SK-N-SH treated with all-trans-retinoic acid at 6 μM for 48 hours (cell line): ENCODE measurements around the gene ASPDH.

Experiments used
- ATAC-seq: fragments of 200-7000 bp; cut with Tn5 transposase; 3 replicates; pipeline ENCODE4 v1.9.1; 2020; ENCODE audit warnings: mild to moderate bottlenecking, moderate library complexity
- ARNTL ChIP-seq: fragments of 450-650 bp; formaldehyde crosslinking; IDR thresholded peaks from 2 replicates; pipeline ENCODE4 v1.5.0; 2020; ENCODE audit warnings: low read depth, mild to moderate bottlenecking, moderate library complexity, borderline replicate concordance
- BACH2 ChIP-seq: fragments of 250-450 bp; sonication (Bioruptor Pico); IDR thresholded peaks from 2 replicates; pipeline ENCODE4 v1.9.0; 2021; ENCODE audit warnings: mild to moderate bottlenecking, borderline replicate concordance
- CSDC2 ChIP-seq: fragments of 250-450 bp; sonication (Bioruptor Pico); IDR thresholded peaks from 2 replicates; pipeline ENCODE4 v1.5.0; 2020; ENCODE audit warnings: mild to moderate bottlenecking, moderate library complexity
- GLIS3 ChIP-seq: fragments of 250-450 bp; sonication (Bioruptor Pico); IDR thresholded peaks from 2 replicates; pipeline ENCODE4 v1.5.0; 2020; ENCODE audit warnings: mild to moderate bottlenecking, moderate library complexity
- ISL1 ChIP-seq: fragments of 250-450 bp; sonication (Bioruptor Pico); IDR thresholded peaks from 2 replicates; pipeline ENCODE4 v2.1.2; 2022; ENCODE audit warnings: mild to moderate bottlenecking, moderate library complexity
- OSR1 ChIP-seq: fragments of 250-450 bp; sonication (Bioruptor Pico); IDR thresholded peaks from 2 replicates; pipeline ENCODE4 v1.8.0; 2022; ENCODE audit warnings: moderate library complexity, mild to moderate bottlenecking, inconsistent platforms
- PPARA ChIP-seq: fragments of 250-450 bp; sonication (Bioruptor Pico); IDR thresholded peaks from 2 replicates; pipeline ENCODE4 v1.5.0; 2020; ENCODE audit warnings: mild to moderate bottlenecking, borderline replicate concordance
- TOX ChIP-seq: fragments of 250-450 bp; sonication (Bioruptor Pico); IDR thresholded peaks from 2 replicates; pipeline ENCODE4 v1.8.0; 2021; ENCODE audit warnings: mild to moderate bottlenecking, moderate library complexity, borderline replicate concordance
- ZC3H10 ChIP-seq: fragments of 250-450 bp; sonication (Bioruptor Pico); IDR thresholded peaks from 2 replicates; pipeline ENCODE4 v1.5.1; 2021; ENCODE audit warnings: mild to moderate bottlenecking, moderate library complexity
- ZFP3 ChIP-seq: fragments of 250-450 bp; sonication (Bioruptor Pico); IDR thresholded peaks from 2 replicates; pipeline ENCODE4 v1.5.0; 2020; ENCODE audit warnings: mild to moderate bottlenecking, moderate library complexity
- ZNF565 ChIP-seq: fragments of 450-650 bp; formaldehyde crosslinking; conservative IDR thresholded peaks from 2 replicates; pipeline ENCODE4 v1.5.0; 2020; ENCODE audit warnings: low read depth, mild to moderate bottlenecking, moderate library complexity
- ZNF70 ChIP-seq: fragments of 450-650 bp; formaldehyde crosslinking; IDR thresholded peaks from 2 replicates; pipeline ENCODE4 v1.5.0; 2020; ENCODE audit warnings: mild to moderate bottlenecking, moderate library complexity
- ZNF8 ChIP-seq: fragments of 450-650 bp; formaldehyde crosslinking; IDR thresholded peaks from 2 replicates; pipeline ENCODE4 v1.5.0; 2020; ENCODE audit warnings: mild to moderate bottlenecking, moderate library complexity
- TF ChIP-seq, protein P1 (sequence below): fragments of 250-450 bp; sonication (Bioruptor Pico); IDR thresholded peaks from 2 replicates; pipeline ENCODE4 v1.8.0; 2020; ENCODE audit warnings: mild to moderate bottlenecking, moderate library complexity, borderline replicate concordance
- TF ChIP-seq, protein P2 (sequence below): fragments of 250-450 bp; sonication (Bioruptor Pico); IDR thresholded peaks from 2 replicates; pipeline ENCODE4 v1.5.0; 2020; ENCODE audit warnings: mild to moderate bottlenecking, moderate library complexity
- TF ChIP-seq, protein P3 (sequence below): fragments of 250-450 bp; sonication (Bioruptor Pico); IDR thresholded peaks from 2 replicates; pipeline ENCODE4 v1.5.1; 2021; ENCODE audit warnings: mild to moderate bottlenecking, moderate library complexity
- TF ChIP-seq, protein P4 (sequence below): fragments of 250-450 bp; sonication (Bioruptor Pico); IDR thresholded peaks from 2 replicates; pipeline ENCODE4 v1.5.1; 2020; ENCODE audit warnings: low read depth, mild to moderate bottlenecking, moderate library complexity

ASPDH gene

DNA sequence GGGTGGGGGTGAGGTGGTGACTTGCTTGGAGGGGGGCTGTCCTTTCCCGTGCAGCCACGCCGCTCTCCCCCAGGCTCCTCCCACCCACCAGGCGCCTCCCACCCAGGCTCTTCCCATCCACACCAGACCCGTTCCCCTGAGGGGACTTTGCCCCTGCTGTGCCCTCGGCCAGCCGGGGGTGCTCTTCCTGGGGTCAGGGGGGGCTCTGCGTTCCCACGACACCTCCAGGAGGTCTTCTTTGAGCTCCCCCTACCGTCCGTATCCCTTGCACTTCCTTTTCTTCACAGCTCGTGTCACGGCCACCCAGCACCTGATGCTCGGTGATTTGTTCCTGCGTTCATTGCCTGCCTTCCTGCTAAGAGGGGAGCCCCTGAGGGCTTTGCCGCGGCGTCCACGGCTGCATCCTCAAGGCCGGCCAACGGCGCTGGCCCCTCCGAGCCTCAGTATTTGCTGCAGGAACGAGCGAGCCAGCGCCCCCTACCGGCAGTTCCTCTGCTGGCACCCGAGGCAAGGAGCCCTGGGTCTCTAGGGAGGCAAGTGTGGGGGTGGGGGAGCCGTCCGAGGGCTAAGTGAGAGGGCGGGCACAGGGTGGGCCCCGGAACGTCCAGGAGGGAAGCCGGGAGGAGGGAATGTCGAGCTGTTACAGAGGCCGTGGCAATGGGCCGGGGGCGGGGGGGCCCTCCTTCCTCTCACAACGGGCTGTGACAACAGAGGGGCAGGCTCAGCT lies 42.7 kb upstream of the ASPDH start:
- ATAC-seq, result peak; percentile 94
- TF ChIP-seq ISL1 (CRISPR knock-in tag) (no peak), ZNF565 (CRISPR knock-in tag) (no peak)
- TF ChIP-seq, protein P1, sequence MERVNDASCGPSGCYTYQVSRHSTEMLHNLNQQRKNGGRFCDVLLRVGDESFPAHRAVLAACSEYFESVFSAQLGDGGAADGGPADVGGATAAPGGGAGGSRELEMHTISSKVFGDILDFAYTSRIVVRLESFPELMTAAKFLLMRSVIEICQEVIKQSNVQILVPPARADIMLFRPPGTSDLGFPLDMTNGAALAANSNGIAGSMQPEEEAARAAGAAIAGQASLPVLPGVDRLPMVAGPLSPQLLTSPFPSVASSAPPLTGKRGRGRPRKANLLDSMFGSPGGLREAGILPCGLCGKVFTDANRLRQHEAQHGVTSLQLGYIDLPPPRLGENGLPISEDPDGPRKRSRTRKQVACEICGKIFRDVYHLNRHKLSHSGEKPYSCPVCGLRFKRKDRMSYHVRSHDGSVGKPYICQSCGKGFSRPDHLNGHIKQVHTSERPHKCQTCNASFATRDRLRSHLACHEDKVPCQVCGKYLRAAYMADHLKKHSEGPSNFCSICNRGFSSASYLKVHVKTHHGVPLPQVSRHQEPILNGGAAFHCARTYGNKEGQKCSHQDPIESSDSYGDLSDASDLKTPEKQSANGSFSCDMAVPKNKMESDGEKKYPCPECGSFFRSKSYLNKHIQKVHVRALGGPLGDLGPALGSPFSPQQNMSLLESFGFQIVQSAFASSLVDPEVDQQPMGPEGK, result no peak

DNA sequence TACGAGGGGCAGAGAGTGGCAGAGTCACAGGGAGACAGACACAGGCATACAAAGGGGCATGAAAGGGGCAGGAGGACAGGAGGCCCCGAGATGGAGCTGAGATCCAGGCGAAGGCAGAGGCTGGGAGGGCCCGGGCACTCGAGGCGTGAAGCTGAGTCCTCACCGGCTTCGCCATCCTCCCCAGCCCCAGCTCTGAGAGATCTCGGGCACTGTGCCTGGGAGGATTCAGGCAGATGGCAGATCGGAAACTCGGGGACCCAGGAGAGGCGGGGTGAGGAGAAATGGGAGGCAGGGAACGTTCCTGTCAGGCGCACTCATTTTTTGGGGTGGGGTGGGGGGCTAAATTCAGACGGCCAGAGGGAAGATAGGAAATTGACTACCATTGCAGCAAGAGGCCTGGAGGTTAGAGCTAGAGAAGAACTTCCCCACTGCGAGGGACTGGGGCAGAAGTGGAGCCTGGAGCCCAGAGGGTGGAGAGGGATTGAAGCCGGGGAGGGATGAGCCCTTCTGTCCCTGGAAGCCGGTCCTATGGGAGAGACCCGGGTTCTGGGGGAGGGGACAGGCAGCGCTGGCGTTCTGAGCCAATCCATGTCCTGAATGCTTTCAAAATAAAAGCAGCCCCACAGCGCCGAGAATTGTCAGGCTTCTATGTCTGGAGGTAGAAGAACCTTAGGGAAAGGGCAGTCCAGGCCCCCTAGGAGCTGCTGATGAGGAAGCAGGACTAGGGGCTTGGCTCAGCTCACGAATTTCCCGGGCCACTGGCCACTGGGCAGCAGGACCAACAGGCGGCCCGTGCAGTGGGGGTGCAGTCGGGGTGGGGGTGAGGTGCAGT lies 42.0 kb upstream of the ASPDH start:
- TF ChIP-seq ZC3H10, result no peak
- TF ChIP-seq, all 23 proteins: peak for 0
- ATAC-seq, result peak; percentile 31

DNA sequence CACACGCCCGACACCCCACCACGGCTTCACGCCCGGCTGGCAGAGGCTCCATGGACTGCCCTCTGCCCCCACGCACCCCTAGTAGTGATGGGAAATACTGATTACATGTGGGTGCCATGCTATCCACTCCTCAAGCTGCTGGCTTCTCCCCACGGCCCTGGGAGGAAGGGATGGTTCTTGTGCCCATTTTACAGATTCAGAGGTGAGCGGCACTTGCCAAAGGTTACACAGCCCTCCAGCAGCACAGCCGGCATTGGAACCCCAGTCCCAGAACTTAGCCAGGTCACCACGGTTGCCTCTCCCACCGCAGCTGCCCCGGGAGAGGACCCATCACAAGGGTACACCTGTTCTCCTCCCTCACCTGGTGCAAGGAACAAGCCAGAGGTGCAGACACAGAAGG lies 41.3 kb upstream of the ASPDH start:
- TF ChIP-seq ARNTL, result no peak
- TF ChIP-seq ZFP3, result no peak
- no peak for TF ChIP-seq TOX (CRISPR knock-in tag)
- no peak for TF ChIP-seq ZNF8 (CRISPR knock-in tag)
- no peak for TF ChIP-seq ZNF565 (CRISPR knock-in tag)
- TF ChIP-seq GLIS3 (CRISPR knock-in tag), result no peak
- TF ChIP-seq ZNF70, result no peak
- TF ChIP-seq, protein P2, sequence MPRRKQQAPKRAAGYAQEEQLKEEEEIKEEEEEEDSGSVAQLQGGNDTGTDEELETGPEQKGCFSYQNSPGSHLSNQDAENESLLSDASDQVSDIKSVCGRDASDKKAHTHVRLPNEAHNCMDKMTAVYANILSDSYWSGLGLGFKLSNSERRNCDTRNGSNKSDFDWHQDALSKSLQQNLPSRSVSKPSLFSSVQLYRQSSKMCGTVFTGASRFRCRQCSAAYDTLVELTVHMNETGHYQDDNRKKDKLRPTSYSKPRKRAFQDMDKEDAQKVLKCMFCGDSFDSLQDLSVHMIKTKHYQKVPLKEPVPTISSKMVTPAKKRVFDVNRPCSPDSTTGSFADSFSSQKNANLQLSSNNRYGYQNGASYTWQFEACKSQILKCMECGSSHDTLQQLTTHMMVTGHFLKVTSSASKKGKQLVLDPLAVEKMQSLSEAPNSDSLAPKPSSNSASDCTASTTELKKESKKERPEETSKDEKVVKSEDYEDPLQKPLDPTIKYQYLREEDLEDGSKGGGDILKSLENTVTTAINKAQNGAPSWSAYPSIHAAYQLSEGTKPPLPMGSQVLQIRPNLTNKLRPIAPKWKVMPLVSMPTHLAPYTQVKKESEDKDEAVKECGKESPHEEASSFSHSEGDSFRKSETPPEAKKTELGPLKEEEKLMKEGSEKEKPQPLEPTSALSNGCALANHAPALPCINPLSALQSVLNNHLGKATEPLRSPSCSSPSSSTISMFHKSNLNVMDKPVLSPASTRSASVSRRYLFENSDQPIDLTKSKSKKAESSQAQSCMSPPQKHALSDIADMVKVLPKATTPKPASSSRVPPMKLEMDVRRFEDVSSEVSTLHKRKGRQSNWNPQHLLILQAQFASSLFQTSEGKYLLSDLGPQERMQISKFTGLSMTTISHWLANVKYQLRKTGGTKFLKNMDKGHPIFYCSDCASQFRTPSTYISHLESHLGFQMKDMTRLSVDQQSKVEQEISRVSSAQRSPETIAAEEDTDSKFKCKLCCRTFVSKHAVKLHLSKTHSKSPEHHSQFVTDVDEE (CRISPR knock-in tag), result no peak
- TF ChIP-seq ZC3H10, result no peak
- TF ChIP-seq, protein P3, sequence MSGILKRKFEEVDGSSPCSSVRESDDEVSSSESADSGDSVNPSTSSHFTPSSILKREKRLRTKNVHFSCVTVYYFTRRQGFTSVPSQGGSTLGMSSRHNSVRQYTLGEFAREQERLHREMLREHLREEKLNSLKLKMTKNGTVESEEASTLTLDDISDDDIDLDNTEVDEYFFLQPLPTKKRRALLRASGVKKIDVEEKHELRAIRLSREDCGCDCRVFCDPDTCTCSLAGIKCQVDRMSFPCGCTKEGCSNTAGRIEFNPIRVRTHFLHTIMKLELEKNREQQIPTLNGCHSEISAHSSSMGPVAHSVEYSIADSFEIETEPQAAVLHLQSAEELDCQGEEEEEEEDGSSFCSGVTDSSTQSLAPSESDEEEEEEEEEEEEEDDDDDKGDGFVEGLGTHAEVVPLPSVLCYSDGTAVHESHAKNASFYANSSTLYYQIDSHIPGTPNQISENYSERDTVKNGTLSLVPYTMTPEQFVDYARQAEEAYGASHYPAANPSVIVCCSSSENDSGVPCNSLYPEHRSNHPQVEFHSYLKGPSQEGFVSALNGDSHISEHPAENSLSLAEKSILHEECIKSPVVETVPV, result no peak
- no peak for TF ChIP-seq OSR1
- no peak for TF ChIP-seq PPARA (CRISPR knock-in tag)
- TF ChIP-seq, protein P4, sequence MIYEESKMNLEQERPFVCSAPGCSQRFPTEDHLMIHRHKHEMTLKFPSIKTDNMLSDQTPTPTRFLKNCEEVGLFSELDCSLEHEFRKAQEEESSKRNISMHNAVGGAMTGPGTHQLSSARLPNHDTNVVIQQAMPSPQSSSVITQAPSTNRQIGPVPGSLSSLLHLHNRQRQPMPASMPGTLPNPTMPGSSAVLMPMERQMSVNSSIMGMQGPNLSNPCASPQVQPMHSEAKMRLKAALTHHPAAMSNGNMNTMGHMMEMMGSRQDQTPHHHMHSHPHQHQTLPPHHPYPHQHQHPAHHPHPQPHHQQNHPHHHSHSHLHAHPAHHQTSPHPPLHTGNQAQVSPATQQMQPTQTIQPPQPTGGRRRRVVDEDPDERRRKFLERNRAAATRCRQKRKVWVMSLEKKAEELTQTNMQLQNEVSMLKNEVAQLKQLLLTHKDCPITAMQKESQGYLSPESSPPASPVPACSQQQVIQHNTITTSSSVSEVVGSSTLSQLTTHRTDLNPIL (CRISPR knock-in tag), result no peak
- TF ChIP-seq CSDC2 (CRISPR knock-in tag), result no peak
- ATAC-seq, result no peak

DNA sequence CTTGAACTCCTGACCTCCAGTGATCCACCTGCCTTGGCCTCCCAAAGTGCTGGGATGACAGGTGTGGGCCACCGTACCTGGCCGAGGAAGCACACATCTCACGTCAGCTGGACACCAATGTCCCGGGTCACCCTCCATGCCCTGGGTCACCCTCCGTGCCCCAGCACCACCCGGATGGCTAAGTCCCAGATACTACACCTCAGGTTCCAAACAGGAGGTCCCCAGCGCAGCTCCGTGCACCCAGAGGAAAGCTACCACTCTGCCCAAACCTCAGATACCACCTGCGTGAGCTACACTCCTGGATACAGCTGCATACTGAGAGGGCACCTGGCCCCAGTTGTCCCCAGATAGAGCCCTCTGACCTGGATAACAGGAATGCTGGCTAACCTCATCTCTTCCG lies 40.5 kb upstream of the ASPDH start:
- no peak for ATAC-seq
- no peak for TF ChIP-seq BACH2
- TF ChIP-seq, protein P4 (CRISPR knock-in tag), result no peak
- TF ChIP-seq ZNF8 (CRISPR knock-in tag), result no peak
- TF ChIP-seq CSDC2 (CRISPR knock-in tag), result no peak
- no peak for TF ChIP-seq TOX (CRISPR knock-in tag)
- TF ChIP-seq, protein P3, result no peak
- no peak for TF ChIP-seq ZFP3
- TF ChIP-seq, protein P2 (CRISPR knock-in tag), result no peak
- TF ChIP-seq GLIS3 (CRISPR knock-in tag), result no peak
- TF ChIP-seq ZNF565 (CRISPR knock-in tag), result no peak
- no peak for TF ChIP-seq PPARA (CRISPR knock-in tag)
- TF ChIP-seq, protein P1, result no peak
